ENCODE data around the gene PKP2. TPM values are rescaled to one million over a fixed set of nuclear protein-coding genes. Genes with fewer than 3 reads are reported as not detected.

Gene PKP2
- total RNA-seq, 2 donors from 2014 or later: 0.54 to 8.8 TPM

- no peaks in the 10 kb centered on the region for H3K36me3 ChIP-seq
- DNase-seq (ENCODE audit: low spot score) (no peak), ATAC-seq (ENCODE audit: insufficient number of reproducible peaks, low FRiP score, low read depth) (no peak)
- H3K9me3 ChIP-seq: no peaks in the 10 kb centered on the region
- H3K4me3 ChIP-seq: no peak overlapping the region
- no peak for TF ChIP-seq CTCF (IDR thresholded peaks at IDR 0.05)
- H3K27ac ChIP-seq: no peak overlapping the region
- H3K27me3 ChIP-seq (replicated peaks; ENCODE audit: insufficient read depth): no peaks in the 10 kb centered on the region
- no peaks in the 10 kb centered on the region for H3K4me1 ChIP-seq (ENCODE audit: control insufficient read depth in 1 of 2, low read depth in 2 of 2)
Observed at GRCh38 chr12:32859389-32859788, 37.2 kb downstream of the PKP2 start.

GRCh38 chr12:32854716-32855115 is 41.9 kb downstream of the PKP2 start:
- no peak for TF ChIP-seq CTCF (IDR thresholded peaks at IDR 0.05)

GRCh38 chr12:32854097-32854496 is 42.5 kb downstream of the PKP2 start:
- Histone ChIP-seq H3K27me3 (replicated peaks; ENCODE audit: insufficient read depth) (no peaks in the 10 kb centered on the region), H3K4me1 (ENCODE audit: control insufficient read depth in 1 of 2, low read depth in 2 of 2) (no peaks in the 10 kb centered on the region), H3K9me3 (no peaks in the 10 kb centered on the region), H3K4me3 (no peak overlapping the region), H3K36me3 (no peaks in the 10 kb centered on the region), H3K27ac (no peak overlapping the region)
- no peak for TF ChIP-seq CTCF (IDR thresholded peaks at IDR 0.05)
- no peak for DNase-seq (ENCODE audit: low spot score)
- no peak for ATAC-seq (ENCODE audit: insufficient number of reproducible peaks, low FRiP score, low read depth)

More at GRCh38 chr12:32854716-32855115, 41.9 kb downstream of the PKP2 start:
- no peak for ATAC-seq (ENCODE audit: insufficient number of reproducible peaks, low FRiP score, low read depth)
- no peak overlapping the region for H3K4me3 ChIP-seq
- no peaks in the 10 kb centered on the region for H3K4me1 ChIP-seq (ENCODE audit: control insufficient read depth in 1 of 2, low read depth in 2 of 2)
- no peaks in the 10 kb centered on the region for H3K9me3 ChIP-seq
- H3K36me3 ChIP-seq: no peaks in the 10 kb centered on the region
- H3K27ac ChIP-seq: no peak overlapping the region
- DNase-seq (ENCODE audit: low spot score): no peak
- H3K27me3 ChIP-seq (replicated peaks; ENCODE audit: insufficient read depth): no peaks in the 10 kb centered on the region

GRCh38 chr12:32847287-32847686 is 49.3 kb downstream of the PKP2 start:
- Histone ChIP-seq H3K4me1 (ENCODE audit: control insufficient read depth in 1 of 2, low read depth in 2 of 2) (no peaks in the 10 kb centered on the region), H3K4me3 (no peak overlapping the region), H3K36me3 (no peaks in the 10 kb centered on the region), H3K27ac (no peak overlapping the region), H3K9me3 (no peaks in the 10 kb centered on the region), H3K27me3 (replicated peaks; ENCODE audit: insufficient read depth) (no peaks in the 10 kb centered on the region)
- ATAC-seq (ENCODE audit: insufficient number of reproducible peaks, low FRiP score, low read depth) (no peak), DNase-seq (ENCODE audit: low spot score) (no peak)
- no peak for TF ChIP-seq CTCF (IDR thresholded peaks at IDR 0.05)

GRCh38 chr12:32846053-32846452 is 50.5 kb downstream of the PKP2 start:
- no peaks in the 10 kb centered on the region for H3K9me3 ChIP-seq
- DNase-seq (ENCODE audit: low spot score) (no peak), ATAC-seq (ENCODE audit: insufficient number of reproducible peaks, low FRiP score, low read depth) (no peak)
- H3K4me1 ChIP-seq (ENCODE audit: control insufficient read depth in 1 of 2, low read depth in 2 of 2): no peaks in the 10 kb centered on the region
- no peaks in the 10 kb centered on the region for H3K27me3 ChIP-seq (replicated peaks; ENCODE audit: insufficient read depth)
- H3K36me3 ChIP-seq: no peaks in the 10 kb centered on the region
- no peak for TF ChIP-seq CTCF (IDR thresholded peaks at IDR 0.05)
- no peak overlapping the region for H3K27ac ChIP-seq
- H3K4me3 ChIP-seq: no peak overlapping the region

Measured in thoracic aorta (tissue), 2 donors.